Ovary (tissue), 3 donors: Measurements from ENCODE around the gene CLDN11.

Experiments used
- POLR2A ChIP-seq: fragments of 450-650 bp; IDR thresholded peaks from one replicate; pipeline ENCODE4 v1.6.1; 2017; ENCODE audit warnings: antibody characterized with exemption, mild to moderate bottlenecking, moderate library complexity
- TF ChIP-seq, protein P1 (sequence below), 3 donors: fragments of 450-650 bp in 2 of 3; fragments of 200-600 bp in 1 of 3; IDR thresholded peaks; one replicate each; pipeline versions ENCODE4 v1.5.1 to v1.8.0; 2016 to 2022; ENCODE audit warnings: antibody characterized with exemption in 3 of 3, mild to moderate bottlenecking in 1 of 3
- donor health status: DM: no; HTN: no; CAD: no.

DNA sequence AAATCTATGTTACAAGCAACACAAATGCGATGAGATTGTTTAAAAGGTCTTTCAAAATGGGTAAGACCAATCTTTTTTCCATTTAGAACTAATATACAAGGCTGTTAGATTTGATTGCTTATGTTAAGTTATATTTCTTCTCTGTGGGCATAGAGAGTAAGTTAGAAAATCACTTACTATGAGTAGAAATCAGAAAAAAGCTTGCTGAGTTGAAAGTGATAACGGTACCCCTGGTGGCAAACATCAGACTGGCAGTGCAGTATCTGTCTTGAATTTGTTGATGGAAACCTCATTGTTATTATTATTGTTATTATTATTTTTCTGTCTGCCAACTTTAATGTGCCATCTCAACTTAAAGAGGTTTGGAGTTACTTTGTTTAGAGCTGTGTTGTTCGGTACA, 12.4 kb downstream of the CLDN11 start:
- TF ChIP-seq, protein P1, sequence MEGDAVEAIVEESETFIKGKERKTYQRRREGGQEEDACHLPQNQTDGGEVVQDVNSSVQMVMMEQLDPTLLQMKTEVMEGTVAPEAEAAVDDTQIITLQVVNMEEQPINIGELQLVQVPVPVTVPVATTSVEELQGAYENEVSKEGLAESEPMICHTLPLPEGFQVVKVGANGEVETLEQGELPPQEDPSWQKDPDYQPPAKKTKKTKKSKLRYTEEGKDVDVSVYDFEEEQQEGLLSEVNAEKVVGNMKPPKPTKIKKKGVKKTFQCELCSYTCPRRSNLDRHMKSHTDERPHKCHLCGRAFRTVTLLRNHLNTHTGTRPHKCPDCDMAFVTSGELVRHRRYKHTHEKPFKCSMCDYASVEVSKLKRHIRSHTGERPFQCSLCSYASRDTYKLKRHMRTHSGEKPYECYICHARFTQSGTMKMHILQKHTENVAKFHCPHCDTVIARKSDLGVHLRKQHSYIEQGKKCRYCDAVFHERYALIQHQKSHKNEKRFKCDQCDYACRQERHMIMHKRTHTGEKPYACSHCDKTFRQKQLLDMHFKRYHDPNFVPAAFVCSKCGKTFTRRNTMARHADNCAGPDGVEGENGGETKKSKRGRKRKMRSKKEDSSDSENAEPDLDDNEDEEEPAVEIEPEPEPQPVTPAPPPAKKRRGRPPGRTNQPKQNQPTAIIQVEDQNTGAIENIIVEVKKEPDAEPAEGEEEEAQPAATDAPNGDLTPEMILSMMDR (IDR thresholded peaks at IDR 0.05): no peak
- no peak for TF ChIP-seq POLR2A
